Pons (tissue), 1 donor: ENCODE results near the gene RSPH10B2.
"Not testable (repeated sequence)": the region's sequence is repeated elsewhere in the genome, so short reads cannot be mapped to it uniquely, and the experiment has no call there.

Source experiments
- DNase-seq: peaks from one replicate; pipeline ENCODE4 v3.0.0-alpha.2; 2016; ENCODE audit warnings: low spot score

Gene RSPH10B2

GRCh38 chr7:6753964-6754363 is at the start of gene RSPH10B2:
RSPH10B2 (plus strand) TSS chr7:6754103; CDS start chr7:6757678, 3,575 bp downstream.
- DNase-seq = not testable (repeated sequence)

GRCh38 chr7:6705959-6706665 is 47.8 kb upstream of the RSPH10B2 start:
- DNase-seq = no peak

- peak; percentile 92 for DNase-seq
Observed at GRCh38 chr7:6706666-6707407, 47.1 kb upstream of the RSPH10B2 start, which contains the start of gene ZNF12. ZNF12 (minus strand) TSS chr7:6706947; CDS start chr7:6705173, 1,774 bp downstream.

GRCh38 chr7:6708304-6708703 is 45.6 kb upstream of the RSPH10B2 start:
- DNase-seq = no peak

GRCh38 chr7:6709808-6710207 is 44.1 kb upstream of the RSPH10B2 start:
- no peak for DNase-seq

GRCh38 chr7:6714360-6714759 is 39.5 kb upstream of the RSPH10B2 start:
- DNase-seq = no peak

- not testable (repeated sequence) for DNase-seq
Observed at GRCh38 chr7:6715898-6716297, 38.0 kb upstream of the RSPH10B2 start.

GRCh38 chr7:6718124-6718523 is 35.8 kb upstream of the RSPH10B2 start:
- no peak for DNase-seq

- not testable (repeated sequence) for DNase-seq
Observed at GRCh38 chr7:6724351-6724750, 29.6 kb upstream of the RSPH10B2 start.

GRCh38 chr7:6725003-6725402 is 28.9 kb upstream of the RSPH10B2 start:
- peak; percentile 30 for DNase-seq

- not testable (repeated sequence) for DNase-seq
Observed at GRCh38 chr7:6726341-6726740, 27.6 kb upstream of the RSPH10B2 start.

- DNase-seq = no peak
Observed at GRCh38 chr7:6727663-6728062, 26.2 kb upstream of the RSPH10B2 start.

- not testable (repeated sequence) for DNase-seq
Observed at GRCh38 chr7:6728893-6729491, 24.9 kb upstream of the RSPH10B2 start.

GRCh38 chr7:6729492-6730342 is 24.2 kb upstream of the RSPH10B2 start:
- peak; percentile 98 for DNase-seq

- no peak for DNase-seq
Observed at GRCh38 chr7:6730343-6730633, 23.6 kb upstream of the RSPH10B2 start.

- DNase-seq = not testable (repeated sequence)
Observed at GRCh38 chr7:6738415-6738814, 15.5 kb upstream of the RSPH10B2 start.

GRCh38 chr7:6744410-6745100 is 9.3 kb upstream of the RSPH10B2 start:
- not testable (repeated sequence) for DNase-seq

GRCh38 chr7:6749335-6749734 is 4.6 kb upstream of the RSPH10B2 start:
- DNase-seq = not testable (repeated sequence)

GRCh38 chr7:6750173-6750572 is 3.7 kb upstream of the RSPH10B2 start:
- DNase-seq = not testable (repeated sequence)

GRCh38 chr7:6761186-6761585 is 7.3 kb downstream of the RSPH10B2 start:
- DNase-seq = not testable (repeated sequence)

- DNase-seq = not testable (repeated sequence)
Observed at GRCh38 chr7:6781581-6781980, 27.7 kb downstream of the RSPH10B2 start.
